Nephron progenitor cell (in vitro differentiated cells): ENCODE results near the gene MSTN.

Experiments used
- DNase-seq: peaks from one replicate; pipeline ENCODE4 v3.0.0; 2021
- H3K27ac Mint-ChIP-seq: 2 replicates; pipeline ENCODE4 v1.8.0; 2021; ENCODE audit warnings: mild to moderate bottlenecking, moderate library complexity, mixed read lengths
- H3K27me3 Mint-ChIP-seq: 2 replicates; pipeline ENCODE4 v1.8.0; 2021; ENCODE audit warnings: mild to moderate bottlenecking, low read depth, mixed read lengths; ENCODE audit not compliant: poor library complexity
- H3K36me3 Mint-ChIP-seq: 2 replicates; pipeline ENCODE4 v1.8.0; 2021; ENCODE audit warnings: low read depth, mixed read lengths
- H3K4me1 Mint-ChIP-seq: 2 replicates; pipeline ENCODE4 v1.8.0; 2021; ENCODE audit warnings: mixed read lengths
- H3K4me3 Mint-ChIP-seq: 2 replicates; pipeline ENCODE4 v1.8.0; 2021; ENCODE audit warnings: mild to moderate bottlenecking, moderate library complexity, mixed read lengths
- H3K9me3 Mint-ChIP-seq: 2 replicates; pipeline ENCODE4 v1.8.0; 2021; ENCODE audit warnings: mild to moderate bottlenecking, moderate library complexity, mixed read lengths
- TF ChIP-seq, protein P1 (sequence below): fragments of 200-600 bp; sonication (generic); IDR thresholded peaks from 2 replicates; pipeline ENCODE4 v1.5.0; 2021; ENCODE audit warnings: antibody characterized with exemption

The MSTN gene

DNA sequence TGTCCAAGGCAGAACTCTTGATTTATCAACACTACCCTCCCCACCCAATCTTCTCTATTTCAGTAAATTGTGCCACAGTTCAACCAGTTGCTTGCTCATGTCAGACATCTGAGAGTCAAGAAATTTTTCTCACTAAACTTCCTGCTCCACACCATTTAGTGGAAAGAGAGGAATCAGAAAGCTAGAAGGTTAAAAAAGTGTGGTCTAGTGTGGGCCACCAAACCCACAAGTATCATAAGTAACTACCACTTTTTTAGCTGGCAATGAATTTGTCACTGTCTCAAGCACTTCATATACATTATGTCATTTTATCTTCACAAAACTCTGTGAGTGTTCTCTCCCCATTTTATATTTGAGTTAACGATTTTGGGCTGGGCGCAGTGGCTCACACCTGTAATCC, 16.6 kb upstream of the MSTN start:
- no peak overlapping the region for H3K27ac Mint-ChIP-seq
- TF ChIP-seq, protein P1, sequence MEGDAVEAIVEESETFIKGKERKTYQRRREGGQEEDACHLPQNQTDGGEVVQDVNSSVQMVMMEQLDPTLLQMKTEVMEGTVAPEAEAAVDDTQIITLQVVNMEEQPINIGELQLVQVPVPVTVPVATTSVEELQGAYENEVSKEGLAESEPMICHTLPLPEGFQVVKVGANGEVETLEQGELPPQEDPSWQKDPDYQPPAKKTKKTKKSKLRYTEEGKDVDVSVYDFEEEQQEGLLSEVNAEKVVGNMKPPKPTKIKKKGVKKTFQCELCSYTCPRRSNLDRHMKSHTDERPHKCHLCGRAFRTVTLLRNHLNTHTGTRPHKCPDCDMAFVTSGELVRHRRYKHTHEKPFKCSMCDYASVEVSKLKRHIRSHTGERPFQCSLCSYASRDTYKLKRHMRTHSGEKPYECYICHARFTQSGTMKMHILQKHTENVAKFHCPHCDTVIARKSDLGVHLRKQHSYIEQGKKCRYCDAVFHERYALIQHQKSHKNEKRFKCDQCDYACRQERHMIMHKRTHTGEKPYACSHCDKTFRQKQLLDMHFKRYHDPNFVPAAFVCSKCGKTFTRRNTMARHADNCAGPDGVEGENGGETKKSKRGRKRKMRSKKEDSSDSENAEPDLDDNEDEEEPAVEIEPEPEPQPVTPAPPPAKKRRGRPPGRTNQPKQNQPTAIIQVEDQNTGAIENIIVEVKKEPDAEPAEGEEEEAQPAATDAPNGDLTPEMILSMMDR, result no peak
- H3K4me1 Mint-ChIP-seq, result peaks cover 6% of the 10 kb centered on the region
- H3K27me3 Mint-ChIP-seq, result peaks cover 3% of the 10 kb centered on the region
- H3K4me3 Mint-ChIP-seq, result no peak overlapping the region
- no peak for DNase-seq
- no peaks in the 10 kb centered on the region for H3K36me3 Mint-ChIP-seq
- peaks cover 17% of the 10 kb centered on the region for H3K9me3 Mint-ChIP-seq

DNA sequence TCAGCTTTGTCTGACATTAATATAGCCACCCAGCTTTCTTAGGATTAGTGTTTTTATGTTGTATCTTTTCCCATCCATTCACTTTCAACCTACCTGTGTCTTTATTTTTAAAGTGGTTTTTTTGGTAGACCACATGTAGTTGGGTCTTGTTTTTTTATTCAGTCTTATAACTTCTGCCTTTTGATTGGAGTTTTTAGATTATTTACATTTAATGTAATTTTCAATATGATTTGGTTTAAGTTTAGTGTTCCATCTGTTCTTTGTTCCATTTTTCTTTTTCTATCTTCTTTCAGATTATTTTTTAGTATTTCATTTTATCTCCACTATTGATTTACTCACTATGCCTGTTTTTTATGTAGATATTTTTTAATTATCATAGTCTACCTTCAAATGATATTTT, 13.1 kb upstream of the MSTN start:
- H3K4me1 Mint-ChIP-seq, result no peaks in the 10 kb centered on the region
- H3K9me3 Mint-ChIP-seq, result peaks cover 17% of the 10 kb centered on the region
- no peaks in the 10 kb centered on the region for H3K36me3 Mint-ChIP-seq
- no peak overlapping the region for H3K4me3 Mint-ChIP-seq
- peaks cover 3% of the 10 kb centered on the region for H3K27me3 Mint-ChIP-seq
- DNase-seq, result no peak
- H3K27ac Mint-ChIP-seq, result no peak overlapping the region
- TF ChIP-seq, protein P1, result no peak

- TF ChIP-seq, protein P1, result peak; percentile 72
- no peaks in the 10 kb centered on the region for H3K27me3 Mint-ChIP-seq
Measured at GRCh38 chr2:190069936-190070696, 7.6 kb upstream of the MSTN start.

DNA sequence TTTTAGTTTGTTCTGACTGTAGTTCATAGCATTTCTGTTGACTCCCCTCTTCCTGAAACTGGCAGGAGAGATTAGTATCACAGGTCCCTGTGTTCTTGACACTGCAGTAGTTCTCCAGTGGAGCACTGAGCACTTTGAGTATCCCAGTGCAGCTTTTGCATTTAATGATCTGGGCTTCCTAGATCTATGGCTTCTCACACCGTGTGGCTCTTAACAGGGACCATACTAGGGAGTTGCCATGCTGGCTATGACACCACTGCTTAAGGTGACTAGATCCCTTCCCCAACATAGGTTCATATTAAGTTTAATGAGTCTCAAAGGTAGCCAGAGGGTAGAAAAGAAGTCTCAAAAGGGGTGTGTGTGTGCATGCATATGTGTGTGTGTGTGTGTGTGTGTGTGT, 6.2 kb upstream of the MSTN start:
- peak overlapping the region; percentile 44 for H3K27ac Mint-ChIP-seq
- peaks cover under 1% of the 10 kb centered on the region for H3K27me3 Mint-ChIP-seq
- no peaks in the 10 kb centered on the region for H3K36me3 Mint-ChIP-seq
- H3K4me3 Mint-ChIP-seq, result no peak overlapping the region
- H3K9me3 Mint-ChIP-seq, result no peaks in the 10 kb centered on the region
- no peak for DNase-seq
- TF ChIP-seq, protein P1, result no peak
- H3K4me1 Mint-ChIP-seq, result no peaks in the 10 kb centered on the region

More at GRCh38 chr2:190069936-190070696, 7.6 kb upstream of the MSTN start:
- DNase-seq, result peak; percentile 26
- Mint-ChIP-seq H3K36me3 (no peaks in the 10 kb centered on the region), H3K27ac (no peak overlapping the region), H3K9me3 (no peaks in the 10 kb centered on the region), H3K4me3 (no peak overlapping the region), H3K4me1 (no peaks in the 10 kb centered on the region)

DNA sequence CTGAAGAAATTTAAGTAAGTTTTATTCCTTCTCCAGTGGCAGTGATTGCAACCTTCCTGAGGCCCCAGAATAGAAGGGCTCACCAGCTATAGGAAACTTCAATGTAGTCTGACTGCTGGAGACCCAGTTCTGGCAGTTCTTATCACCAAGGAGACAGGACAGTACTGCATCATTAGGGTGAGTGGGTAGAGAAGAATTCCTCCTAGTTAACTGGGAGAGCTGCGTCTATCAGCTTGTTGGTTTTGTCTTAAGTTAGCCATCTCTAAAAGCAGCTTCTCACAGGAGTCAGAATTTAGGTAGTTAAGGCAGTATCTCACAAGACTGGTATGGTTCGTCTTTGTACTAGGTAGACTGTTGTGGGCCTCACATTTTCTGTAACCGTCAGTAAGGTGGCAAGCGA, 3.3 kb upstream of the MSTN start:
- Mint-ChIP-seq H3K27ac (no peak overlapping the region), H3K4me1 (no peaks in the 10 kb centered on the region), H3K36me3 (no peaks in the 10 kb centered on the region), H3K4me3 (no peak overlapping the region), H3K27me3 (peaks cover 4% of the 10 kb centered on the region), H3K9me3 (no peaks in the 10 kb centered on the region)
- TF ChIP-seq, protein P1, result no peak
- no peak for DNase-seq

DNA sequence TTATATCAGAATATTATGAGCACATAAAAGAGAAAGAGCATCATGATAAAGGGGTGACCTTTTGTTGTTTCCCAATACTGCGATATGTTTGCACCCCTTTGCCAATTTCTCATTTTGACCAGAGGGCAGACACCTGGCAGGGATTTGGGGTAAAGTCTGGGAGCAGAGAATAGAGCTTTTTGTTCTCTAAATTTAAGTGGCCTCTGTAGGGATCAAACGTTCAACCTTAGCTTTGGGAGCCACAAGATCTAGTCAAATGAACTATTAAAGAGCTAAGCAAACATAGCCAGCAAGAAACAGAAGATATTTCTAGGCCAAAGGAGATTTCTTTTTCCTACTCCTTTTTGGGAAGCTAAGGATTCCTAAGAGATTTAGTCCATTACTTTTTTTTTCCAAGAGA, 1.1 kb upstream of the MSTN start:
- Mint-ChIP-seq H3K4me1 (peaks cover 5% of the 10 kb centered on the region), H3K9me3 (no peaks in the 10 kb centered on the region), H3K27ac (no peak overlapping the region), H3K27me3 (peaks cover 4% of the 10 kb centered on the region), H3K36me3 (no peaks in the 10 kb centered on the region), H3K4me3 (no peak overlapping the region)
- no peak for DNase-seq
- TF ChIP-seq, protein P1, result no peak
